Gastrocnemius medialis (tissue), 4 donors: ENCODE data around the gene FLNC. TPM values are rescaled to one million over a fixed set of nuclear protein-coding genes. Genes with fewer than 3 reads are reported as not detected.

Source experiments
- ATAC-seq, 2 donors: fragments of 150-250 bp; one replicate each; pipeline ENCODE4 v1.9.1; 2016
- DNase-seq, 2 donors: peaks; one replicate each; pipeline ENCODE4 v3.0.0-alpha.2; 2019
- H3K27ac ChIP-seq, 4 donors: fragments of 200-600 bp; sonication (generic); 1 replicate in 1 of 4; 2 replicates in 3 of 4; pipeline ENCODE4 v1.5.1; 2016 to 2018; ENCODE audit warnings: mild to moderate bottlenecking in 2 of 4, moderate library complexity in 1 of 4
- H3K27me3 ChIP-seq, 3 donors: fragments of 200-600 bp; sonication (generic) in 2 of 3; 1 replicate in 1 of 3; 2 replicates in 2 of 3; pipeline versions ENCODE4 v1.5.1 to v1.6.0; 2016 to 2019; ENCODE audit warnings: mild to moderate bottlenecking in 1 of 3, moderate library complexity in 1 of 3
- H3K36me3 ChIP-seq, 2 donors: fragments of 200-600 bp; sonication (generic) in 1 of 2; one replicate each; pipeline ENCODE4 v1.5.1; 2017 to 2018
- H3K4me1 ChIP-seq, 2 donors: fragments of 200-600 bp; sonication (generic) in 1 of 2; one replicate each; pipeline ENCODE4 v1.5.1; 2016 to 2017; ENCODE audit warnings: mild to moderate bottlenecking in 2 of 2
- H3K4me3 ChIP-seq, 4 donors: fragments of 200-600 bp; sonication (generic) in 3 of 4; 1 replicate in 1 of 4; 2 replicates in 3 of 4; pipeline ENCODE4 v1.5.1; 2016 to 2019; ENCODE audit warnings: mild to moderate bottlenecking in 2 of 4
- H3K9me3 ChIP-seq, 3 donors: fragments of 200-600 bp; sonication (generic) in 2 of 3; 1 replicate in 1 of 3; 2 replicates in 2 of 3; pipeline ENCODE4 v1.5.1; 2016 to 2019
- CTCF ChIP-seq, 5 experiments: fragments of 450-650 bp in 3 of 5; fragments of 200-600 bp in 2 of 5; sonication (generic) in 2 of 5; IDR thresholded peaks in 4 of 5; conservative IDR thresholded peaks in 1 of 5; 1 replicate in 4 of 5; 2 replicates in 1 of 5; pipeline ENCODE4 v1.5.1; 2016 to 2019; ENCODE audit warnings: antibody characterized with exemption in 5 of 5, mild to moderate bottlenecking in 3 of 5, moderate library complexity in 3 of 5
- POLR2A ChIP-seq, 2 donors: fragments of 450-650 bp; IDR thresholded peaks; one replicate each; pipeline ENCODE4 v1.6.1; 2017; ENCODE audit warnings: antibody characterized with exemption in 2 of 2, mild to moderate bottlenecking in 2 of 2, moderate library complexity in 2 of 2
- in situ Hi-C, 4 donors: fragments of 200-750 bp; cut with MboI; loops; one replicate each; pipeline versions ENCODE4 v1.15.0 to v1.8.0; 2017; ENCODE audit warnings: low sequenced_read_pairs in 4 of 4
- intact Hi-C: fragments of 100-400 bp; cut with DNase I; formaldehyde crosslinking; loops from one replicate; pipeline ENCODE4 v1.15.1; 2023; ENCODE audit warnings: low total_unique reads
- total RNA-seq, 4 donors: library from RNA; depleted of rRNA; stranded (reverse); fragments of >200 nt; gene quantifications; one replicate each; pipeline versions ENCODE4 v1.1.0 to v1.2.3, GENCODE V29; 2016

The FLNC gene
- total RNA-seq, 4 donors from 2014 or later: 1,071 to 4,398 (median 2,381) TPM

DNA sequence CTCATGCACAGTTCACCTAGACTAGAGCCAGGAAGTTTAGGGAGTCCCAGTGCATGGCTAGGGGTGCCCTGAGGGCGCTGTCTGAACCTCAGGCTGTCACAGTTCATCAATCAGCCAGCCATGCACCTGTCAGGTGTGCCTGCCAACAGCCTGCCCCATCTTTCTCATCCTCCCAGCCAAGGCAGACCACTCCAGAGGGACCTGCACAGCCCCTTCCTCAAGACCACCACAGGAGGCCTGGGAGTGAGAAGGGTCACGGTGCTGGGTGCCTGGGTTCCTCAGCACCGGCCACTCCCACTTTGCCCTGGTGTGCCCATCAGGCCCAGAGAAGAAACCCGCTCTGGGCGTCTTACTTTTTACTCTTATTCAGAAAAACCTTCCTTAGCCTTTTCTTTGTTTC lies 40.8 kb downstream of the FLNC start:
- H3K27me3 ChIP-seq: no peaks in the 10 kb centered on the region
- in situ Hi-C loops: loop anchor here in 2 of 4 donors (10.0 to 25.0 kb wide), 3 partner anchors 76 to 409 kb away; partner anchors contain the start of genes CCDC136 (in 1 of the 2) and HILPDA (in 1 of the 2)
- TF ChIP-seq CTCF (IDR thresholded peaks at IDR 0.05 in 4 of 5, conservative IDR thresholded peaks at IDR 0.05 in 1 of 5): no peak
- no peak for TF ChIP-seq POLR2A (IDR thresholded peaks at IDR 0.05)
- intact Hi-C loops: no loop called here
- H3K4me1 ChIP-seq: peaks cover 12 to 16% of the 10 kb centered on the region in 2 donors
- ATAC-seq (no peak), DNase-seq (peak in 1 of 2 donors; percentile 38)
- no peak overlapping the region for H3K27ac ChIP-seq
- H3K4me3 ChIP-seq: no peak overlapping the region
- H3K36me3 ChIP-seq: no peaks in the 10 kb centered on the region
- no peaks in the 10 kb centered on the region for H3K9me3 ChIP-seq

GRCh38 chr7:128872394-128872824 lies 42.2 kb downstream of the FLNC start:
- in situ Hi-C loops (loop anchor here in 2 of 4 donors (10.0 to 25.0 kb wide), 3 partner anchors 78 to 410 kb away; partner anchors contain the start of genes CCDC136 (in 1 of the 2) and HILPDA (in 1 of the 2)), intact Hi-C loops (no loop called here)
- Histone ChIP-seq H3K36me3 (no peaks in the 10 kb centered on the region), H3K4me1 (peaks cover 12 to 16% of the 10 kb centered on the region in 2 donors), H3K27me3 (no peaks in the 10 kb centered on the region), H3K4me3 (no peak overlapping the region), H3K27ac (no peak overlapping the region), H3K9me3 (no peaks in the 10 kb centered on the region)
- ATAC-seq (no peak), DNase-seq (peak in 1 of 2 donors; percentile 32)
- TF ChIP-seq POLR2A (IDR thresholded peaks at IDR 0.05) (no peak), CTCF (IDR thresholded peaks at IDR 0.05 in 4 of 5, conservative IDR thresholded peaks at IDR 0.05 in 1 of 5) (no peak)

- ATAC-seq (no peak), DNase-seq (peak in 1 of 2 donors; percentile 35)
- Histone ChIP-seq H3K9me3 (no peaks in the 10 kb centered on the region), H3K27me3 (no peaks in the 10 kb centered on the region), H3K27ac (no peak overlapping the region), H3K36me3 (no peaks in the 10 kb centered on the region), H3K4me3 (no peak overlapping the region), H3K4me1 (peaks cover 11 to 16% of the 10 kb centered on the region in 2 donors)
- intact Hi-C loops: no loop called here
- in situ Hi-C loops: loop anchor here in 2 of 4 donors (10.0 to 25.0 kb wide), 3 partner anchors 78 to 411 kb away; partner anchors contain the start of genes CCDC136 (in 1 of the 2) and HILPDA (in 1 of the 2)
- TF ChIP-seq POLR2A (IDR thresholded peaks at IDR 0.05): no peak
- no peak for TF ChIP-seq CTCF (IDR thresholded peaks at IDR 0.05 in 4 of 5, conservative IDR thresholded peaks at IDR 0.05 in 1 of 5)
Observed at GRCh38 chr7:128873234-128873633, 43.0 kb downstream of the FLNC start.

GRCh38 chr7:128874140-128875031 lies 44.2 kb downstream of the FLNC start:
- Histone ChIP-seq H3K27me3 (no peaks in the 10 kb centered on the region), H3K27ac (no peak overlapping the region), H3K4me3 (no peak overlapping the region), H3K36me3 (no peaks in the 10 kb centered on the region), H3K4me1 (peaks cover 3 to 7% of the 10 kb centered on the region in 2 donors), H3K9me3 (no peaks in the 10 kb centered on the region)
- peak in 1 of 2 donors; percentile 73 for DNase-seq
- ATAC-seq: peak in 1 of 2 donors; percentile 22
- no peak for TF ChIP-seq POLR2A (IDR thresholded peaks at IDR 0.05)
- TF ChIP-seq CTCF (IDR thresholded peaks at IDR 0.05 in 4 of 5, conservative IDR thresholded peaks at IDR 0.05 in 1 of 5): no peak
- intact Hi-C loops: no loop called here
- in situ Hi-C loops: loop anchor here (10.0 to 25.0 kb wide), 5 partner anchors 80 to 412 kb away; partner anchors contain the start of genes HILPDA (in 3 of the 4), CCDC136 (in 2 of the 4) and OPN1SW (in 1 of the 4)
